Measurements from ENCODE around the gene COLEC11. TPM values are rescaled to one million over a fixed set of nuclear protein-coding genes. Genes with fewer than 3 reads are reported as not detected.

Gene COLEC11
- total and polyA plus RNA-seq, 2 experiments from 2014 or later, result 1.3 to 1.5 TPM

DNA sequence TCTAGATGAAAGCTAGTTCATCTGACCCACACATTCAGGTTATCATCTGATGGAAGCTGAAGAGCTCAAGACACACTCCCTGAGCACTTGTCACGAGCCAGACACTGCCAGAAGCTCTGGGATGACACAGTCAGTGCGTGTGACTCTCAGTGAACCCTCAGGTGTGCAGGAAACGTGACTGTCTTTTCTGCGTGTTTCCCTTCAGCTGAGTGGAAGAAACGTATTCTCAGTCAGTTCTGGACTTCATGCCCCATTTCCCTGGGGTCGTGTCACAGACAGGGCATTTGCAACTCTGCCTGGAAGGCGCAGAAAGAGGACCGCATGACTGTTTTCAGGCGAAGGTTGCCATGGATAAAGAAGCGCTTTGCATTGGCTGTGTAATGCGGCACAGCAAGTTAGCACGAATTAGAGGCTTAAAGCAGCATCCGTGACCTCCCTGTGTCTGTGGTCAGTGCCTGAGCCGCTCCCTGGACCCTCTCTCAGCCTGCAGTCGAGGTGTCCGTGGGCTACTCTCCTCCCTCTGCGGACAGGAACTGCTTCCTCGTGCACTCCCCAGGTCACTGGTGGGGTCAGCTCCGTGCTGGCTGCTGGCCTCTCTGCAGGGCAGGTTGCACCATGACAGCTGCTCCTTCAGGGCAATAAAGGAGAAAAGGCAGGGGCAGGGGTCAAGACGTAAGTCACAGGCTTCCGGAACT lies 59.8 kb downstream of the COLEC11 start:
- peaks cover 3% of the 10 kb centered on the region; the same call in 2 of the 3 replicates for H3K9me3 Mint-ChIP-seq
- H3K27ac Mint-ChIP-seq, result no peak overlapping the region
- no peak overlapping the region for H3K4me3 Mint-ChIP-seq
- H2AFZ ChIP-seq, result no peak overlapping the region
- no peak overlapping the region for H3K4me3 ChIP-seq
- 0 out of 2 replicates have a peak, but pooled peaks cover 5% of the 10 kb centered on the region for H3F3A ChIP-seq (replicated peaks; ENCODE audit: low read depth)
- H3K36me3 ChIP-seq (ENCODE audit: insufficient read depth), result no peaks in the 10 kb centered on the region
- no peak for DNase-seq (ENCODE audit: low spot score)
- no peak overlapping the region for H3K4me2 ChIP-seq
- 0 out of 2 replicates have a peak, but pooled peaks cover 4% of the 10 kb centered on the region for H3K27me3 ChIP-seq (ENCODE audit: insufficient read depth)
- H3K27me3 Mint-ChIP-seq (ENCODE audit: insufficient read depth, low read depth, poor library complexity), result peaks cover 13% of the 10 kb centered on the region
- TF ChIP-seq, protein P1, sequence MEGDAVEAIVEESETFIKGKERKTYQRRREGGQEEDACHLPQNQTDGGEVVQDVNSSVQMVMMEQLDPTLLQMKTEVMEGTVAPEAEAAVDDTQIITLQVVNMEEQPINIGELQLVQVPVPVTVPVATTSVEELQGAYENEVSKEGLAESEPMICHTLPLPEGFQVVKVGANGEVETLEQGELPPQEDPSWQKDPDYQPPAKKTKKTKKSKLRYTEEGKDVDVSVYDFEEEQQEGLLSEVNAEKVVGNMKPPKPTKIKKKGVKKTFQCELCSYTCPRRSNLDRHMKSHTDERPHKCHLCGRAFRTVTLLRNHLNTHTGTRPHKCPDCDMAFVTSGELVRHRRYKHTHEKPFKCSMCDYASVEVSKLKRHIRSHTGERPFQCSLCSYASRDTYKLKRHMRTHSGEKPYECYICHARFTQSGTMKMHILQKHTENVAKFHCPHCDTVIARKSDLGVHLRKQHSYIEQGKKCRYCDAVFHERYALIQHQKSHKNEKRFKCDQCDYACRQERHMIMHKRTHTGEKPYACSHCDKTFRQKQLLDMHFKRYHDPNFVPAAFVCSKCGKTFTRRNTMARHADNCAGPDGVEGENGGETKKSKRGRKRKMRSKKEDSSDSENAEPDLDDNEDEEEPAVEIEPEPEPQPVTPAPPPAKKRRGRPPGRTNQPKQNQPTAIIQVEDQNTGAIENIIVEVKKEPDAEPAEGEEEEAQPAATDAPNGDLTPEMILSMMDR (conservative IDR thresholded peaks at IDR 0.05; ENCODE audit: low read depth in 2 of 2), result no peak
- TF ChIP-seq CREB1 (CRISPR knock-in tag; IDR thresholded peaks at IDR 0.05; ENCODE audit: low read depth) (no peak), NANOG (IDR thresholded peaks at IDR 0.05; ENCODE audit: borderline replicate concordance) (no peak), EZH2phosphoT487 (IDR thresholded peaks at IDR 0.05; ENCODE audit: unreplicated experiment) (no peak), STAT1 (IDR thresholded peaks at IDR 0.05; ENCODE audit: unreplicated experiment) (no peak), ZNF331 (CRISPR knock-in tag; IDR thresholded peaks at IDR 0.05; ENCODE audit: low read depth) (no peak), EZH2 (IDR thresholded peaks at IDR 0.05; ENCODE audit: low read depth, unreplicated experiment) (no peak), ZNF114 (CRISPR knock-in tag; IDR thresholded peaks at IDR 0.05) (no peak), POLR2AphosphoS5 (IDR thresholded peaks at IDR 0.05; ENCODE audit: low read depth) (no peak), JUNB (IDR thresholded peaks at IDR 0.05; ENCODE audit: unreplicated experiment) (no peak)
- TF ChIP-seq, protein P2, sequence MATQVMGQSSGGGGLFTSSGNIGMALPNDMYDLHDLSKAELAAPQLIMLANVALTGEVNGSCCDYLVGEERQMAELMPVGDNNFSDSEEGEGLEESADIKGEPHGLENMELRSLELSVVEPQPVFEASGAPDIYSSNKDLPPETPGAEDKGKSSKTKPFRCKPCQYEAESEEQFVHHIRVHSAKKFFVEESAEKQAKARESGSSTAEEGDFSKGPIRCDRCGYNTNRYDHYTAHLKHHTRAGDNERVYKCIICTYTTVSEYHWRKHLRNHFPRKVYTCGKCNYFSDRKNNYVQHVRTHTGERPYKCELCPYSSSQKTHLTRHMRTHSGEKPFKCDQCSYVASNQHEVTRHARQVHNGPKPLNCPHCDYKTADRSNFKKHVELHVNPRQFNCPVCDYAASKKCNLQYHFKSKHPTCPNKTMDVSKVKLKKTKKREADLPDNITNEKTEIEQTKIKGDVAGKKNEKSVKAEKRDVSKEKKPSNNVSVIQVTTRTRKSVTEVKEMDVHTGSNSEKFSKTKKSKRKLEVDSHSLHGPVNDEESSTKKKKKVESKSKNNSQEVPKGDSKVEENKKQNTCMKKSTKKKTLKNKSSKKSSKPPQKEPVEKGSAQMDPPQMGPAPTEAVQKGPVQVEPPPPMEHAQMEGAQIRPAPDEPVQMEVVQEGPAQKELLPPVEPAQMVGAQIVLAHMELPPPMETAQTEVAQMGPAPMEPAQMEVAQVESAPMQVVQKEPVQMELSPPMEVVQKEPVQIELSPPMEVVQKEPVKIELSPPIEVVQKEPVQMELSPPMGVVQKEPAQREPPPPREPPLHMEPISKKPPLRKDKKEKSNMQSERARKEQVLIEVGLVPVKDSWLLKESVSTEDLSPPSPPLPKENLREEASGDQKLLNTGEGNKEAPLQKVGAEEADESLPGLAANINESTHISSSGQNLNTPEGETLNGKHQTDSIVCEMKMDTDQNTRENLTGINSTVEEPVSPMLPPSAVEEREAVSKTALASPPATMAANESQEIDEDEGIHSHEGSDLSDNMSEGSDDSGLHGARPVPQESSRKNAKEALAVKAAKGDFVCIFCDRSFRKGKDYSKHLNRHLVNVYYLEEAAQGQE (IDR thresholded peaks at IDR 0.05; ENCODE audit: unreplicated experiment), result no peak
- TF ChIP-seq, protein P3, sequence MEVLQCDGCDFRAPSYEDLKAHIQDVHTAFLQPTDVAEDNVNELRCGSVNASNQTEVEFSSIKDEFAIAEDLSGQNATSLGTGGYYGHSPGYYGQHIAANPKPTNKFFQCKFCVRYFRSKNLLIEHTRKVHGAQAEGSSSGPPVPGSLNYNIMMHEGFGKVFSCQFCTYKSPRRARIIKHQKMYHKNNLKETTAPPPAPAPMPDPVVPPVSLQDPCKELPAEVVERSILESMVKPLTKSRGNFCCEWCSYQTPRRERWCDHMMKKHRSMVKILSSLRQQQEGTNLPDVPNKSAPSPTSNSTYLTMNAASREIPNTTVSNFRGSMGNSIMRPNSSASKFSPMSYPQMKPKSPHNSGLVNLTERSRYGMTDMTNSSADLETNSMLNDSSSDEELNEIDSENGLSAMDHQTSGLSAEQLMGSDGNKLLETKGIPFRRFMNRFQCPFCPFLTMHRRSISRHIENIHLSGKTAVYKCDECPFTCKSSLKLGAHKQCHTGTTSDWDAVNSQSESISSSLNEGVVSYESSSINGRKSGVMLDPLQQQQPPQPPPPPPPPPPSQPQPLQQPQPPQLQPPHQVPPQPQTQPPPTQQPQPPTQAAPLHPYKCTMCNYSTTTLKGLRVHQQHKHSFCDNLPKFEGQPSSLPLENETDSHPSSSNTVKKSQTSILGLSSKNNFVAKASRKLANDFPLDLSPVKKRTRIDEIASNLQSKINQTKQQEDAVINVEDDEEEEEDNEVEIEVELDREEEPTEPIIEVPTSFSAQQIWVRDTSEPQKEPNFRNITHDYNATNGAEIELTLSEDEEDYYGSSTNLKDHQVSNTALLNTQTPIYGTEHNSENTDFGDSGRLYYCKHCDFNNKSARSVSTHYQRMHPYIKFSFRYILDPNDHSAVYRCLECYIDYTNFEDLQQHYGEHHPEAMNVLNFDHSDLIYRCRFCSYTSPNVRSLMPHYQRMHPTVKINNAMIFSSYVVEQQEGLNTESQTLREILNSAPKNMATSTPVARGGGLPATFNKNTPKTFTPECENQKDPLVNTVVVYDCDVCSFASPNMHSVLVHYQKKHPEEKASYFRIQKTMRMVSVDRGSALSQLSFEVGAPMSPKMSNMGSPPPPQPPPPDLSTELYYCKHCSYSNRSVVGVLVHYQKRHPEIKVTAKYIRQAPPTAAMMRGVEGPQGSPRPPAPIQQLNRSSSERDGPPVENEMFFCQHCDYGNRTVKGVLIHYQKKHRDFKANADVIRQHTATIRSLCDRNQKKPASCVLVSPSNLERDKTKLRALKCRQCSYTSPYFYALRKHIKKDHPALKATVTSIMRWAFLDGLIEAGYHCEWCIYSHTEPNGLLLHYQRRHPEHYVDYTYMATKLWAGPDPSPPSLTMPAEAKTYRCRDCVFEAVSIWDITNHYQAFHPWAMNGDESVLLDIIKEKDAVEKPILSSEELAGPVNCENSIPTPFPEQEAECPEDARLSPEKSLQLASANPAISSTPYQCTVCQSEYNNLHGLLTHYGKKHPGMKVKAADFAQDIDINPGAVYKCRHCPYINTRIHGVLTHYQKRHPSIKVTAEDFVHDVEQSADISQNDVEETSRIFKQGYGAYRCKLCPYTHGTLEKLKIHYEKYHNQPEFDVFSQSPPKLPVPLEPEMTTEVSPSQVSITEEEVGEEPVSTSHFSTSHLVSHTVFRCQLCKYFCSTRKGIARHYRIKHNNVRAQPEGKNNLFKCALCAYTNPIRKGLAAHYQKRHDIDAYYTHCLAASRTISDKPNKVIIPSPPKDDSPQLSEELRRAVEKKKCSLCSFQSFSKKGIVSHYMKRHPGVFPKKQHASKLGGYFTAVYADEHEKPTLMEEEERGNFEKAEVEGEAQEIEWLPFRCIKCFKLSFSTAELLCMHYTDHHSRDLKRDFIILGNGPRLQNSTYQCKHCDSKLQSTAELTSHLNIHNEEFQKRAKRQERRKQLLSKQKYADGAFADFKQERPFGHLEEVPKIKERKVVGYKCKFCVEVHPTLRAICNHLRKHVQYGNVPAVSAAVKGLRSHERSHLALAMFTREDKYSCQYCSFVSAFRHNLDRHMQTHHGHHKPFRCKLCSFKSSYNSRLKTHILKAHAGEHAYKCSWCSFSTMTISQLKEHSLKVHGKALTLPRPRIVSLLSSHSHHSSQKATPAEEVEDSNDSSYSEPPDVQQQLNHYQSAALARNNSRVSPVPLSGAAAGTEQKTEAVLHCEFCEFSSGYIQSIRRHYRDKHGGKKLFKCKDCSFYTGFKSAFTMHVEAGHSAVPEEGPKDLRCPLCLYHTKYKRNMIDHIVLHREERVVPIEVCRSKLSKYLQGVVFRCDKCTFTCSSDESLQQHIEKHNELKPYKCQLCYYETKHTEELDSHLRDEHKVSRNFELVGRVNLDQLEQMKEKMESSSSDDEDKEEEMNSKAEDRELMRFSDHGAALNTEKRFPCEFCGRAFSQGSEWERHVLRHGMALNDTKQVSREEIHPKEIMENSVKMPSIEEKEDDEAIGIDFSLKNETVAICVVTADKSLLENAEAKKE (CRISPR knock-in tag; IDR thresholded peaks at IDR 0.05), result no peak
- TF ChIP-seq, protein P4, sequence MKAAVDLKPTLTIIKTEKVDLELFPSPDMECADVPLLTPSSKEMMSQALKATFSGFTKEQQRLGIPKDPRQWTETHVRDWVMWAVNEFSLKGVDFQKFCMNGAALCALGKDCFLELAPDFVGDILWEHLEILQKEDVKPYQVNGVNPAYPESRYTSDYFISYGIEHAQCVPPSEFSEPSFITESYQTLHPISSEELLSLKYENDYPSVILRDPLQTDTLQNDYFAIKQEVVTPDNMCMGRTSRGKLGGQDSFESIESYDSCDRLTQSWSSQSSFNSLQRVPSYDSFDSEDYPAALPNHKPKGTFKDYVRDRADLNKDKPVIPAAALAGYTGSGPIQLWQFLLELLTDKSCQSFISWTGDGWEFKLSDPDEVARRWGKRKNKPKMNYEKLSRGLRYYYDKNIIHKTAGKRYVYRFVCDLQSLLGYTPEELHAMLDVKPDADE (IDR thresholded peaks at IDR 0.05), result no peak
- no peak overlapping the region for H3K27ac ChIP-seq (ENCODE audit: low read depth)
- H3K4me1 ChIP-seq (ENCODE audit: insufficient read depth), result no peaks in the 10 kb centered on the region; the same call in 1 of the 2 replicates
- ATAC-seq, result no peak
- H3K36me3 Mint-ChIP-seq (ENCODE audit: low read depth), result no peaks in the 10 kb centered on the region; the same call in 1 of the 3 replicates
- H4K20me1 ChIP-seq (replicated peaks; ENCODE audit: insufficient read depth), result no peaks in the 10 kb centered on the region
- no peaks in the 10 kb centered on the region for H3K79me2 ChIP-seq (replicated peaks; ENCODE audit: insufficient read depth)
- peaks cover 22% of the 10 kb centered on the region for H3K4me1 Mint-ChIP-seq
- no peaks in the 10 kb centered on the region for H3K9me2 ChIP-seq (ENCODE audit: insufficient read depth)

Measured in GM23338 (cell line).